SK-N-MC (cell line): ENCODE results near the gene AATK.

ENCODE experiments used
- DNase-seq: peaks from one replicate; pipeline ENCODE4 v3.0.0-alpha.2; 2011; ENCODE audit warnings: low read depth, low spot score
- H3K27ac ChIP-seq: fragments of 200-600 bp; sonication (generic); 2 replicates; pipeline ENCODE4 v1.5.1; 2016; ENCODE audit warnings: mixed run types
- H3K36me3 ChIP-seq: fragments of 200-600 bp; sonication (generic); 2 replicates; pipeline ENCODE4 v1.6.1; 2017; ENCODE audit warnings: antibody characterized with exemption, low read length, mixed read lengths; ENCODE audit not compliant: insufficient read depth
- H3K4me3 ChIP-seq: fragments of 200-600 bp; sonication (generic); 2 replicates; pipeline ENCODE4 v1.5.1; 2016
- H3K9ac ChIP-seq: fragments of 200-600 bp; sonication (generic); 2 replicates; pipeline ENCODE4 v1.8.0; 2017; ENCODE audit warnings: mixed run types, mixed read lengths; ENCODE audit not compliant: insufficient read length
- H3K9me3 ChIP-seq: fragments of 200-600 bp; sonication (generic); 2 replicates; pipeline ENCODE4 v1.6.1; 2017; ENCODE audit warnings: low read depth, mild to moderate bottlenecking, antibody characterized with exemption, low read length, moderate library complexity, mixed read lengths
- EZH2 ChIP-seq: fragments of 200-600 bp; sonication (generic); IDR thresholded peaks from one replicate; pipeline ENCODE4 v1.6.1; 2017; ENCODE audit warnings: antibody characterized with exemption
- FOXP2 ChIP-seq: optimal IDR thresholded peaks from 2 replicates; pipeline ENCODE3; 2011; ENCODE audit warnings: mild to moderate bottlenecking, moderate library complexity; ENCODE audit not compliant: insufficient read depth; ENCODE audit errors: extremely low read length, control extremely low read depth
- POLR2AphosphoS5 ChIP-seq: IDR thresholded peaks from 2 replicates; pipeline ENCODE4 v1.6.1; 2012; ENCODE audit warnings: mild to moderate bottlenecking, low read depth, low read length, borderline replicate concordance

AATK gene, protein sequence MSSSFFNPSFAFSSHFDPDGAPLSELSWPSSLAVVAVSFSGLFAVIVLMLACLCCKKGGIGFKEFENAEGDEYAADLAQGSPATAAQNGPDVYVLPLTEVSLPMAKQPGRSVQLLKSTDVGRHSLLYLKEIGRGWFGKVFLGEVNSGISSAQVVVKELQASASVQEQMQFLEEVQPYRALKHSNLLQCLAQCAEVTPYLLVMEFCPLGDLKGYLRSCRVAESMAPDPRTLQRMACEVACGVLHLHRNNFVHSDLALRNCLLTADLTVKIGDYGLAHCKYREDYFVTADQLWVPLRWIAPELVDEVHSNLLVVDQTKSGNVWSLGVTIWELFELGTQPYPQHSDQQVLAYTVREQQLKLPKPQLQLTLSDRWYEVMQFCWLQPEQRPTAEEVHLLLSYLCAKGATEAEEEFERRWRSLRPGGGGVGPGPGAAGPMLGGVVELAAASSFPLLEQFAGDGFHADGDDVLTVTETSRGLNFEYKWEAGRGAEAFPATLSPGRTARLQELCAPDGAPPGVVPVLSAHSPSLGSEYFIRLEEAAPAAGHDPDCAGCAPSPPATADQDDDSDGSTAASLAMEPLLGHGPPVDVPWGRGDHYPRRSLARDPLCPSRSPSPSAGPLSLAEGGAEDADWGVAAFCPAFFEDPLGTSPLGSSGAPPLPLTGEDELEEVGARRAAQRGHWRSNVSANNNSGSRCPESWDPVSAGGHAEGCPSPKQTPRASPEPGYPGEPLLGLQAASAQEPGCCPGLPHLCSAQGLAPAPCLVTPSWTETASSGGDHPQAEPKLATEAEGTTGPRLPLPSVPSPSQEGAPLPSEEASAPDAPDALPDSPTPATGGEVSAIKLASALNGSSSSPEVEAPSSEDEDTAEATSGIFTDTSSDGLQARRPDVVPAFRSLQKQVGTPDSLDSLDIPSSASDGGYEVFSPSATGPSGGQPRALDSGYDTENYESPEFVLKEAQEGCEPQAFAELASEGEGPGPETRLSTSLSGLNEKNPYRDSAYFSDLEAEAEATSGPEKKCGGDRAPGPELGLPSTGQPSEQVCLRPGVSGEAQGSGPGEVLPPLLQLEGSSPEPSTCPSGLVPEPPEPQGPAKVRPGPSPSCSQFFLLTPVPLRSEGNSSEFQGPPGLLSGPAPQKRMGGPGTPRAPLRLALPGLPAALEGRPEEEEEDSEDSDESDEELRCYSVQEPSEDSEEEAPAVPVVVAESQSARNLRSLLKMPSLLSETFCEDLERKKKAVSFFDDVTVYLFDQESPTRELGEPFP (N-terminal part only)

DNA sequence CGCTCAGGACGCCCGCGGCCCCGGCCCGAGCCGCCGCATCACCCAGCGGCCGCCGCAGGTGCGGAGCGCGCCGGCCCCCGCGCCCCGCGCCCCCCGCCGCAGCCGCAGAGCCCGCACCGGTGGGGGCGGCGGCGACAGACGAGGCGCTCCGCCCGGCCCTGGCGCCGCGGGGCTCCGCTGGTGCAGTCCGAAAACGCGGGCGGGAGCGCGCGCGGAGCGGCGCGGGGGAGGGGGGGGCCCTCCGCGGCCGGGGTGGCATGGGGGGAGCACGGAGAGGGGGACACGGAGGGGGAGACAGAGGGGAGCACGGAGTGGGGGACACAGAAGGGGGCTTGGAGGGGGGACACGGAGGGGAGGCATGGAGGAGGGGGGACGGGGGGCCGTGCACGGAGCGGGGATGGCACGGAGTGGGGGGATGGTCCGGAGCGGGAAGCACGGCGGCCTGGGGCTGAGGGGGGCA lies at the start of gene AATK:
Gene AATK (minus strand): TSS at position 189 of the 460 bp plus-strand sequence. CDS start 229 bp downstream, outside the sequence.
- no peak for DNase-seq
- H3K4me3 ChIP-seq = no peak within 1 kb of the TSS
- no peak within 1 kb of the TSS for H3K9ac ChIP-seq
- no peaks in the 10 kb centered on the region for H3K36me3 ChIP-seq
- no peak within 1 kb of the TSS for H3K27ac ChIP-seq
- no peaks in the 10 kb centered on the region for H3K9me3 ChIP-seq
- no peak for TF ChIP-seq FOXP2

DNA sequence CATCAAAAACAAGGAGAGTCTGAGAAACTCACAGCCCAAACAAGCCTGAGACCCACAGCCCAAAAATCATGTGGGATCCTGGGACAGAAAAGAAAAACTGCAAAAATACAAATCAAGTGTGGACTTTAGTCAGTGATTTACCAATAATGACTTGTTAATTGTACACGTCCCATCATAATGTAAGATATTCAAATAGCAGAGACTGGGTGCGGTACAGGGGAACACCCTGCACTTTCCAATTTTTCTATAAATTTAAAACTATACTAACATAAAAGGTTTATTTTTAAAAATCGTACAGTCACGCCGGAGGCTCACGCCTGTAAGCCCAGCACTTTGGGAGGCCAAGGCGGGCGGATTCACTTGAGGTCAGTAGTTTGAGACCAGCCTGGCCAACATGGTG lies 48.0 kb upstream of the AATK start:
- no peaks in the 10 kb centered on the region; the same call in 1 of the 2 replicates for H3K36me3 ChIP-seq
- no peak for DNase-seq
- H3K27ac ChIP-seq = no peak overlapping the region
- no peak overlapping the region for H3K4me3 ChIP-seq
- TF ChIP-seq EZH2 (no peak), POLR2AphosphoS5 (no peak), FOXP2 (no peak)
- no peaks in the 10 kb centered on the region for H3K9me3 ChIP-seq
- H3K9ac ChIP-seq = no peak overlapping the region

GRCh38 chr17:81212365-81212764 lies 46.3 kb upstream of the AATK start:
- no peak overlapping the region for H3K4me3 ChIP-seq
- TF ChIP-seq EZH2 = no peak
- no peak for TF ChIP-seq FOXP2
- TF ChIP-seq POLR2AphosphoS5 = no peak
- H3K27ac ChIP-seq = no peak overlapping the region
- DNase-seq = no peak
- H3K9ac ChIP-seq = no peak overlapping the region
- no peaks in the 10 kb centered on the region for H3K9me3 ChIP-seq
- no peaks in the 10 kb centered on the region; the same call in 1 of the 2 replicates for H3K36me3 ChIP-seq

DNA sequence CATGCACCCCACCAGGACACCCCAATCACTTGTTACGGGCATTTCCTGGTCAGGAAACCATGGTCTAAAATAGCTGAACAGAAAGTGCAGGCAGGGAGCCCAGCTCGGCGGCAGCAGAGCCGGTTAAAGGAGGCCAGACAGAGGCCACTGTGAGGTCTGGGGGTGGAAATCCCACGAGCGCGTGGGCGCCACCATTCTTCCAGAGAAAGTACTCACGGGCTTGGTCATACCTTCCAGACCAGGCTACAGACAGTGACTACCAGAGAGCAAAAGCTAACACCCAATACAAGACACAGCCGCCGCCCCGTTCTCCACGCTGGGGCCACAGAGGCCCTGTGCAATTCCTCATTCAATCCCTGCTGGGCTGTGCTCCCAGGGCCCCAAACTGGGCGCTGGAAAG lies 44.8 kb upstream of the AATK start:
- Histone ChIP-seq H3K27ac (no peak overlapping the region), H3K9ac (no peak overlapping the region), H3K4me3 (no peak overlapping the region), H3K9me3 (no peaks in the 10 kb centered on the region), H3K36me3 (no peaks in the 10 kb centered on the region)
- DNase-seq = no peak
- TF ChIP-seq EZH2 = no peak
- no peak for TF ChIP-seq FOXP2
- TF ChIP-seq POLR2AphosphoS5 = no peak

GRCh38 chr17:81210466-81210865 lies 44.4 kb upstream of the AATK start:
- TF ChIP-seq FOXP2 (no peak), EZH2 (no peak)
- Histone ChIP-seq H3K27ac (no peak overlapping the region), H3K4me3 (no peak overlapping the region), H3K9me3 (no peaks in the 10 kb centered on the region), H3K36me3 (no peaks in the 10 kb centered on the region), H3K9ac (no peak overlapping the region)
- DNase-seq = no peak

DNA sequence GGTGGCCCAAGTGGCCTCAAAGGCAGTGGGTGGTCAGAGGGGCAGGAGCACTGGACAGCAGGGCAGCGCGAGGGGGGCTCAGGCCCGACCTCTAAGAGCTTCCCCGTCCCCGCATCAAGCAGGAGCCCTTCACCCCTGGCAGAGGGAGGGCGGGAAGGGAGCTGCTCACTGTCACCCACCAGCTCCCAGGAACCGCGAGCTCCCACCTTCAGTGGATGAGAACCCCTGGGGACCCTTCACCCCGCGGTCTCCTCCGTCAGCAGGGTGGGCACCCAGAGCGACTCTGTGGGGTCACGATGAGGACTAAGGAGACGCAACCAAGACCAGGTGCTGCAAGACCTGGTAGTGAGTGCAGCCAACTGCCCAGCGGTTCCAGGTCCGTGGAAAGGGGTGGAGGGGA lies 43.1 kb upstream of the AATK start:
- H3K27ac ChIP-seq = no peak overlapping the region
- H3K4me3 ChIP-seq = no peak overlapping the region
- no peak for DNase-seq
- H3K36me3 ChIP-seq = no peaks in the 10 kb centered on the region
- H3K9ac ChIP-seq = no peak overlapping the region
- no peak for TF ChIP-seq POLR2AphosphoS5
- TF ChIP-seq FOXP2 = no peak
- no peak for TF ChIP-seq EZH2
- H3K9me3 ChIP-seq = no peaks in the 10 kb centered on the region

DNA sequence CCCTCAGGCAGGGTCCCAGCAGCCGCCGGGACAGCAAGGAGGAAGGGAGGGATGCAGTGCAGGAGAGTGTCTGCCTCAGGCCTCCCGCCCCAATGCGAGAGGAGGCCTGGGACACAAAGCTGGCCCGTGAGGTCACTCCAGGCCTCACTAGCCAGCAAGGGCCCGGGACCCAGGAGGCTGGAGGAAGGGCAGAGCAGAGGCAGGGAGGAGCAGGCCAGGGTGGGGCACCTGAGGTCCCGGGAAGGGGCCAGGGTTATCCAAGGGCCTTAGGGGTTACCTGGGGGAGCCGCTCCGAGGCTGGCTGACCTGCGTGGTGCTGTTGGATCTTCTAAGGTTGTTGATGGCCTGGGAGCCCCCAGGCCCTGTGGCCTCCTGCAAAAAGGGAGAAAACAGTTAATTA lies 42.6 kb upstream of the AATK start:
- no peak for TF ChIP-seq FOXP2
- no peak for TF ChIP-seq EZH2
- no peak for TF ChIP-seq POLR2AphosphoS5
- no peak for DNase-seq
- H3K4me3 ChIP-seq = no peak overlapping the region
- H3K9ac ChIP-seq = no peak overlapping the region
- H3K9me3 ChIP-seq = no peaks in the 10 kb centered on the region
- H3K27ac ChIP-seq = no peak overlapping the region
- no peaks in the 10 kb centered on the region for H3K36me3 ChIP-seq

DNA sequence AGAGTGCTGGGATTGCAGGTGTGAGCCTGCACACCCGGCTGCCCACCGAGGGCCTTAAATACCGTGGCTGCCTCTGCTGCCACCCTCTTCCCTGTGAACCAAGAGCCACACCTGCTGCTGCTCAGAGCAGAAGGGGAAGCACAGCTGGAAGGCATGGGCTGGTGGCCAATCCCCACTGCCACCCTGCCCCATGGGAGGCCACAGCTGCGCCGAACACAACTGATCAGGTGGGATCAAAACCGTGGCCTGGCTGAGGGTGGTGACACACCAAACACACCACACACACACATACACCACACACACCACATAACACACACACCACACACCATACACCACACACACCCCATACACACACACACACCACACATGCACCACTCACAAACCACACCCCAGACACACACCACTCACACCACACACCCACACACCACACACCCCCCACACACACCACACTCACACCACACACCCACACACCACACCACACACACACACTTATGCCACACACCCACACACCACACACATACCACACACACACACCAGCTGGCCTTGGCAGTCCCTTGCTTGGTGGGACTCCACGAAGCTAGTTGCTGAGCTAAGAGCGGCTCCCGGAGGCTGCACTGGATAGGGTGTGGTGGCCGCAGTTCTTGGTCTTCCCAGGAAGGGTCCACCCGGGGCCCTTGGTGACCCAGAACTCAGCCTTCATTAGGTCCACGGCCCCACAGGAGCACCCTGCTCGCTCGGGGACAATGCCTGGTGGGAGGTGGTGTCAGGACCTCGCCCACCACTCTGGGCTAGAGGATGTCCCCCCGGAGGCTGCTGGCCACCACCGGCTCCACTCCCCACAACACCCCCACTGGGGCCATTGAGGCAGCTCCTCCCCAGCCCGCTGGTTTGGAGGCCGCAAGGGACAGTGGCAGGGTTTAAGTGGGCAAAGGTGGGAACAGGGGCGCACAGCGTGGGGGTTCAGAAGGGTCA lies 41.9 kb upstream of the AATK start:
- DNase-seq = no peak
- Histone ChIP-seq H3K27ac (peak overlapping the region; percentile 63), H3K36me3 (no peaks in the 10 kb centered on the region), H3K9ac (no peak overlapping the region), H3K4me3 (no peak overlapping the region), H3K9me3 (no peaks in the 10 kb centered on the region)
- TF ChIP-seq EZH2 (no peak), POLR2AphosphoS5 (no peak), FOXP2 (no peak)
